HG03097 (cell line): ENCODE measurements around the gene CRY2.
"Not testable (repeated sequence)": the region's sequence is repeated elsewhere in the genome, so short reads cannot be mapped to it uniquely, and the experiment has no call there.

Source experiments
- ATAC-seq: cut with Tn5 transposase; IDR thresholded peaks from one replicate; pipeline ENCODE4 v1.9.1; 2021; ENCODE audit not compliant: unreplicated experiment, low FRiP score

CRY2 gene

GRCh38 chr11:45895553-45896259 lies 48.4 kb downstream of the CRY2 start:
- ATAC-seq = no peak

GRCh38 chr11:45896422-45896984 lies 49.2 kb downstream of the CRY2 start:
- no peak for ATAC-seq

- ATAC-seq = no peak
Observed at GRCh38 chr11:45897556-45897955, 50.3 kb downstream of the CRY2 start.

GRCh38 chr11:45899086-45899447 lies 51.8 kb downstream of the CRY2 start:
- ATAC-seq = no peak

GRCh38 chr11:45899448-45900174 lies 52.3 kb downstream of the CRY2 start:
- no peak for ATAC-seq

- ATAC-seq = not testable (repeated sequence)
Observed at GRCh38 chr11:45900175-45900800, 53.0 kb downstream of the CRY2 start.

- no peak for ATAC-seq
Observed at GRCh38 chr11:45900916-45901617, 53.8 kb downstream of the CRY2 start.

GRCh38 chr11:45901626-45902025 lies 54.4 kb downstream of the CRY2 start:
- no peak for ATAC-seq

- ATAC-seq = no peak
Observed at GRCh38 chr11:45902452-45903380, 55.4 kb downstream of the CRY2 start.

GRCh38 chr11:45904309-45904915 lies 57.1 kb downstream of the CRY2 start:
- no peak for ATAC-seq

GRCh38 chr11:45905095-45905494 lies 57.8 kb downstream of the CRY2 start:
- ATAC-seq = no peak

GRCh38 chr11:45905576-45905975 lies 58.3 kb downstream of the CRY2 start:
- ATAC-seq = not testable (repeated sequence)

- ATAC-seq = no peak
Observed at GRCh38 chr11:45906096-45906682, 58.9 kb downstream of the CRY2 start.

- no peak for ATAC-seq
Observed at GRCh38 chr11:45906965-45907611, 59.8 kb downstream of the CRY2 start, which contains the start of gene FREY1. TSS of gene FREY1 (minus strand) at chr11:45907271. CDS start at chr11:45907245, 26 bp downstream.

GRCh38 chr11:45907911-45908370 lies 60.7 kb downstream of the CRY2 start:
- ATAC-seq = no peak

- ATAC-seq = no peak
Observed at GRCh38 chr11:45909594-45910475, 62.6 kb downstream of the CRY2 start.

GRCh38 chr11:45910623-45911022 lies 63.3 kb downstream of the CRY2 start:
- ATAC-seq = no peak
